Epithelial cell of proximal tubule (primary cell): Measurements from ENCODE around the gene PLEKHJ1. TPM values are rescaled to one million over a fixed set of nuclear protein-coding genes. Genes with fewer than 3 reads are reported as not detected.

Experiments
- DNase-seq: peaks from one replicate; pipeline ENCODE4 v3.0.0-alpha.2; 2011; ENCODE audit warnings: low read depth
- H3K4me3 ChIP-seq: 2 replicates; pipeline ENCODE4 v1.5.1; 2011; ENCODE audit warnings: low read depth, mild to moderate bottlenecking, low read length
- total RNA-seq: library from RNA; depleted of rRNA; stranded (reverse); fragments of >200 nt; gene quantifications from 2 replicates; pipeline ENCODE4 v1.2.3, GENCODE V29; 2015
- TF ChIP-seq, protein P1 (sequence below): conservative IDR thresholded peaks from 2 replicates; pipeline ENCODE4 v1.5.1; 2012; ENCODE audit warnings: low read depth, mild to moderate bottlenecking, low read length

PLEKHJ1 gene
- total RNA-seq, 1 donor from 2014 or later: 167 TPM

DNA sequence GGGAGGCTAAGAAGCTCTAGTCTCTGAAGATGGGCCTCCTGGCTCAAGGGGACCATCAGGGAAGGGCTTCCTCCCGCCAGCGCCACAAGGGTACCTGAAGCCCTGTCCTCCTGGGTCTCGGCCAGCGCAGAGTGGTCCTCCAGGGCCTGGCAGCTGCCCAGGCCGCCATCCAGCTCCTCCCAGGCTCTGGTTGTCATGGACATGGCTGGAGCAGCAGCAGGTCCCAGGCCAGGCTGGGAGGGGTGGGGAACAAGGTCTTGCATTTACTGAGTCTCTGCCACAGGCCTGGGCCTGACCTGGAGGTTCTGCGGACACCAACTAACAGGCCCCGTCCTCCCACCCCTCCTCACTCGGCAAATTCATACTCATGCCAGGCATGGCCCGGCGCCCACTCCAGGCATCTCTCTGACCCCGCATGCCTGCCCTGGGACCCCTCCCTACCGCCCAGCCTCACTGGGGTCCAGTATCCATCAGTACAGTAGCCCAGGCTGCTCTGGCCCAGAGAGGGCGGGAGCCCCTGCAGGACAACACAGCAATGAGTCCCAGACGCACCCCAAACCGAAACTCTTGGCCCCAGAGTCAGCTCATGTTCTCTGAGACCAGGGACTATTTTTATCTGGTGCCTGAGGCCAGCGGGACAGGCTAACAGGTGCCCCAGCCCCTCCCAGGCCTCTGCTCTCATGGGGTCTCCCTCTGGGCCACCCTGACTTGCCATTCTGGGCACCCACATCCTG is 19.1 kb upstream of the PLEKHJ1 start:
- H3K4me3 ChIP-seq: no peak overlapping the region
- TF ChIP-seq, protein P1, sequence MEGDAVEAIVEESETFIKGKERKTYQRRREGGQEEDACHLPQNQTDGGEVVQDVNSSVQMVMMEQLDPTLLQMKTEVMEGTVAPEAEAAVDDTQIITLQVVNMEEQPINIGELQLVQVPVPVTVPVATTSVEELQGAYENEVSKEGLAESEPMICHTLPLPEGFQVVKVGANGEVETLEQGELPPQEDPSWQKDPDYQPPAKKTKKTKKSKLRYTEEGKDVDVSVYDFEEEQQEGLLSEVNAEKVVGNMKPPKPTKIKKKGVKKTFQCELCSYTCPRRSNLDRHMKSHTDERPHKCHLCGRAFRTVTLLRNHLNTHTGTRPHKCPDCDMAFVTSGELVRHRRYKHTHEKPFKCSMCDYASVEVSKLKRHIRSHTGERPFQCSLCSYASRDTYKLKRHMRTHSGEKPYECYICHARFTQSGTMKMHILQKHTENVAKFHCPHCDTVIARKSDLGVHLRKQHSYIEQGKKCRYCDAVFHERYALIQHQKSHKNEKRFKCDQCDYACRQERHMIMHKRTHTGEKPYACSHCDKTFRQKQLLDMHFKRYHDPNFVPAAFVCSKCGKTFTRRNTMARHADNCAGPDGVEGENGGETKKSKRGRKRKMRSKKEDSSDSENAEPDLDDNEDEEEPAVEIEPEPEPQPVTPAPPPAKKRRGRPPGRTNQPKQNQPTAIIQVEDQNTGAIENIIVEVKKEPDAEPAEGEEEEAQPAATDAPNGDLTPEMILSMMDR: no peak
- DNase-seq: no peak

DNA sequence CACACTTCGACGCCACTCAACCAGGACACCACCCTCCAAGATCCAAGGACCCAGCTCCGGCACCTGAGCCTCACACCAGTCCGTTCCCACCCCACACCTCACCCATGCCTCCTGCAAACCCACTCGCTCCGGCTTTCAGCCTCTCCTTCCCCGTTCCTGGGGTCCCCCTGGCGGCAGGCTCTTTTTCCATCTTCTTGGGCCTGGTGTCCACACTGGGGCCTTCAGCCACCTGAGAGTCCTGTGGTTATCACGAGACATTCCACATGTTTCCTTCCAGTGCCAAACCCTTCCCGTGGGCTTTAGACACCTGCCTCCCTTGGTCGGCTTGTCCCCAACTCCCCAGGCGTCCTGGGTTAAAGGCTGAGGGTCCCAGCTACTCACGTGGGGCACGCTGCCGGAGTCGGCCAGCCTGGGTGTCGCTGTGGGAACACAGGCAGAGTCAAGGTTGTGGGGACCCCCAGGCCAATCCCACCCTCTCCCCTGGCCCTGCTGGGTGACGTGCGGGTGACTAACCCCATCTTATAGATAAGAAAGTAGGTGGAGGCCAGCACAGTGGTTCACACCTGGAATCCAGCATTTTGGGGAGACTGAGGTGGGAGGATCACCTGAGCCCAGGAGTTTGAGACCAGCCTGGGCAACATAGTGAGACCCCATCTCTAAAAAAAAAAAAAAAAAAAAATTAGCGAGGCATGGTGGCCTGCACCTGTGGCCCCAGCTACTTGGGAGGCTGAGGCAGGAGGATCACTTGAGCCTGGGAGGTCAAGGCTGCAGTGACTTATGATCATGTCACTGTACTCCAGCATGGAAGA is 18.1 kb upstream of the PLEKHJ1 start:
- no peak overlapping the region for H3K4me3 ChIP-seq
- TF ChIP-seq, protein P1: peak; percentile 51
- no peak for DNase-seq

DNA sequence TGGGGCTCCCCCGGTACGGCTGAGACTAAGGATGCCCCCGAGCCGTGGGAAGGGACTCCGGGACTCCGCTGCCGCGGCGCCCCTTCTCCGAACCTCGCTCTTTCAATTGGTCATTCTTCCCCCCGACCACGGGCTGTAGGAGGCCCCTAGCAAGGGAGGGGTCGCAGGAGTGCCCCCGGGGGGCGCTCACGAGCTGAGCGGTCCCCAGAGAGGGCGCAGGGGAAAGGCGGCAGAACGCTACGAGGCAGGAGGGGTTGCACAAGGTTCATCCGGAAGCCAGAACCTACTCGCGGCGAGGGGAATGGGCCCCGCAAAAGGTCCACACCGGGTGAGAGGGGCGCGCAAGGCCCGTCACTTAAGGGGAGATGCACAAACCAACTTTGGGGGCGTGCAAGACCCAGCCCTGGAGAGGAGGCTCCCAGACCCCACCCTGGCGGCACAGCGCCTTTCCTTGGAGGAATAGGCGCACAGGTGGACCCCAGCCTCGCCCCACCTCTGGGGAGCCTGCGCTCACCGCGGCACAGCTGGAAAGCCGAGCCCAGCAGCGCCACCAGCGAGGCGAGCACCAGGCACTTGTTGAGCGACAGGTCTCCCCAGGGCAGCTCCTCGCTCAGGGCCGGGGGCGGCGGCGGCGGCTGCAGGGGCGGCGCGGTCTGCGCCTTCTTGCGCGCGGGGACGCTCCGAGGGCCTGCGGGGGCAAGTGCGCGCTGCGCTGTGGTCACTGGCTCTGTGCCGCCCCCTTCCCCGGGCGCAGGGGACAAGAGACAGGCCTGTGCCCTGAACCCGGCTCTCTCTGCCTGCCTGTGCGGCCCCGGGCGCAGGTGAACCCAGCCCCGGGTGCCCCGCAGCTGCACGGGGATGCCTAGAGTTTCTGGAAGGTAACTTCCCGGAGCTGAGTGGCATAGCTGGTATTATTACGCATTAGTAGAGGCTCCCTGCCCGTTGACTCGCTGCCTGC is 17.3 kb upstream of the PLEKHJ1 start:
- DNase-seq: no peak
- no peak overlapping the region for H3K4me3 ChIP-seq

DNA sequence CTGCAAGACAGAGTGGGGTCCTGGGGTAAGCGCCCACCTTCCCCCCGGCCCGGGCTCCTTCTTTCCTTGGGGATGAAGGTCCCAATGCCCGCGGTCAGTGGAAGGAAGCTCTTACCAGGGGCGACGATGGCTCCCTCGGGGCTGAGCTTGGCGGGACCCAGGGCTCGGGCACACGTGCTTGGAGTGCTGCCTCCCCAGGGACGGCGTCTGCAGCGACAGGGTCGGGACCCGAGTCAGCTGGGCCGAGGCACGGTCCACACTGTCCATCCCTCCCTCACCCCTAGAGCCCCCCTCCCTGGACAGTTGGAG is 16.6 kb upstream of the PLEKHJ1 start:
- TF ChIP-seq, protein P1: no peak
- no peak for DNase-seq
- H3K4me3 ChIP-seq: no peak overlapping the region

More for the DNA sequence above, 17.3 kb upstream of the PLEKHJ1 start:
- TF ChIP-seq, protein P1: no peak

DNA sequence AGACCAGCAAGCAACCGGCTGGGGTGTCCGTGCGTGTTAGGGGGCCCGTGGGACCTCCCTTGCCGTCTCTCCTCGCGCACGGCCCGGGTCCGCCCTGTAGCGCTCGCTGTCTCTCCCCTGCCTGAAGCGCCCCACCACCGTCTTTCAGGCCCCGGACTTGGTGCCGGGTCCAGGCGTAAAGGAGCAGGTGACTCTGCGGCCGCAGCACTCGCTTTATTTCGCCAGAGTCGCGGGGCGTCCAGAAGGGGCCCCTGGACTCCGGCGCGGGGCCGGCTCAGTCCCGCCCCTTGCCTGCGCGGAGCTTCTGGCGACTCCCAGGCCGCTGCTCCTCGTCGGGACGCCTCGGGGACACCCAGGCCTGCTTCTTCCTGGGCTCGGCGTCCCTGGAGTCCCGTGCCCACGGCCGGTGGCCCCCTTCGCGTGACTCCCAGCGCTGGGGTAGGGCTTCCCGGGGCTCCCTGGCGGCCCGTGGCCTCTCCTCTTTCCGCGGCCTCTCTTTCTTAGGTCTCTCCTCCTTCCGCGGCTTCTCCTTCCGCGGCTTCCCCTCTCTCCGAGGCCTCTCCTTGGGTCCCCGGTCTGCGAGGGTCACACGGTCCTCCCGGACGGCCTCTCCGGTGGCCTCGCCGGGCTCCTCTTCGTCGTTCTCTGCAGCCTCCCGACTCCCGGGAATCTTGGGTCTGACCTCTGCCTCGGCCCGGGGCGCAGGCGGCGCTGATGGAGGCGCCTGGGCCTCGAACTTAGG is 16.1 kb upstream of the PLEKHJ1 start:
- TF ChIP-seq, protein P1: no peak
- H3K4me3 ChIP-seq: no peak overlapping the region
- no peak for DNase-seq
